Measurements from ENCODE around the gene SIL1.
"Not testable (repeated sequence)": the region's sequence is repeated elsewhere in the genome, so short reads cannot be mapped to it uniquely, and the experiment has no call there.

The SIL1 gene

GRCh38 chr5:138927544-138927943 is 270.6 kb downstream of the SIL1 start:
- Histone ChIP-seq H3K4me2 (peak overlapping the region; percentile 42), H4K20me1 (peaks cover 35% of the 10 kb centered on the region), H3K27ac (no peak overlapping the region), H3K4me3 (no peak overlapping the region), H3K27me3 (no peaks in the 10 kb centered on the region), H3K9me3 (no peaks in the 10 kb centered on the region), H3K4me1 (peaks cover 10% of the 10 kb centered on the region), H3K36me3 (peaks cover 93% of the 10 kb centered on the region), H3K9ac (0 out of 2 replicates have a peak overlapping the region, but pooled peaks have one; percentile 35)
- TF ChIP-seq Cebpa-rat (IDR thresholded peaks at IDR 0.05): no peak

- no peak overlapping the region for H3K27ac ChIP-seq
- peaks cover 10% of the 10 kb centered on the region for H3K4me1 ChIP-seq
- H4K20me1 ChIP-seq: peaks cover 35% of the 10 kb centered on the region
- H3K36me3 ChIP-seq: peaks cover 86% of the 10 kb centered on the region
- no peaks in the 10 kb centered on the region for H3K9me3 ChIP-seq
- H3K27me3 ChIP-seq: no peaks in the 10 kb centered on the region
- no peak for TF ChIP-seq Cebpa-rat (IDR thresholded peaks at IDR 0.05)
- H3K4me3 ChIP-seq: no peak overlapping the region
- no peak overlapping the region for H3K4me2 ChIP-seq
- H3K9ac ChIP-seq: no peak overlapping the region
Measured at GRCh38 chr5:138926688-138927448, 271.3 kb downstream of the SIL1 start.

- Histone ChIP-seq H3K4me2 (no peak overlapping the region), H3K4me1 (peaks cover 10% of the 10 kb centered on the region), H3K4me3 (no peak overlapping the region), H3K9ac (no peak overlapping the region), H4K20me1 (peaks cover 35% of the 10 kb centered on the region), H3K27me3 (no peaks in the 10 kb centered on the region), H3K27ac (no peak overlapping the region), H3K9me3 (no peaks in the 10 kb centered on the region), H3K36me3 (peaks cover 80% of the 10 kb centered on the region)
- no peak for TF ChIP-seq Cebpa-rat (IDR thresholded peaks at IDR 0.05)
Measured at GRCh38 chr5:138926257-138926656, 271.9 kb downstream of the SIL1 start.

- Histone ChIP-seq H3K36me3 (peaks cover 77% of the 10 kb centered on the region), H3K27ac (no peak overlapping the region), H3K4me2 (no peak overlapping the region), H3K9ac (no peak overlapping the region), H4K20me1 (peaks cover 35% of the 10 kb centered on the region), H3K4me1 (peaks cover 10% of the 10 kb centered on the region), H3K9me3 (no peaks in the 10 kb centered on the region), H3K4me3 (no peak overlapping the region), H3K27me3 (no peaks in the 10 kb centered on the region)
- no peak for TF ChIP-seq Cebpa-rat (IDR thresholded peaks at IDR 0.05)
Measured at GRCh38 chr5:138925090-138925635, 273.0 kb downstream of the SIL1 start.

GRCh38 chr5:138922494-138922893 is 275.7 kb downstream of the SIL1 start:
- peaks cover 68% of the 10 kb centered on the region for H3K36me3 ChIP-seq
- TF ChIP-seq Cebpa-rat (IDR thresholded peaks at IDR 0.05): no peak
- H3K27ac ChIP-seq: no peak overlapping the region

GRCh38 chr5:138921362-138921761 is 276.8 kb downstream of the SIL1 start:
- Histone ChIP-seq H4K20me1 (peaks cover 20% of the 10 kb centered on the region; the same call in 1 of the 2 replicates), H3K36me3 (peaks cover 57% of the 10 kb centered on the region)
- not testable (repeated sequence) for H3K4me2 ChIP-seq, H3K27ac ChIP-seq, H3K4me1 ChIP-seq, H3K4me3 ChIP-seq, H3K9ac ChIP-seq, H3K27me3 ChIP-seq, H3K9me3 ChIP-seq

More at GRCh38 chr5:138922494-138922893, 275.7 kb downstream of the SIL1 start:
- H3K27me3 ChIP-seq: no peaks in the 10 kb centered on the region
- H3K4me3 ChIP-seq: no peak overlapping the region
- no peak overlapping the region for H3K4me2 ChIP-seq
- no peak overlapping the region for H3K9ac ChIP-seq
- H3K9me3 ChIP-seq: no peaks in the 10 kb centered on the region
- peaks cover 29% of the 10 kb centered on the region; the same call in 1 of the 2 replicates for H4K20me1 ChIP-seq
- peaks cover 10% of the 10 kb centered on the region for H3K4me1 ChIP-seq

- Histone ChIP-seq H3K27ac (no peak overlapping the region), H4K20me1 (peaks cover 19% of the 10 kb centered on the region; the same call in 1 of the 2 replicates), H3K4me3 (no peak overlapping the region), H3K27me3 (no peaks in the 10 kb centered on the region), H3K4me2 (no peak overlapping the region), H3K9me3 (no peaks in the 10 kb centered on the region), H3K36me3 (peaks cover 51% of the 10 kb centered on the region), H3K9ac (no peak overlapping the region), H3K4me1 (peaks cover 10% of the 10 kb centered on the region)
- no peak for TF ChIP-seq Cebpa-rat (IDR thresholded peaks at IDR 0.05)
Measured at GRCh38 chr5:138920181-138920580, 278.0 kb downstream of the SIL1 start.

- H3K27ac ChIP-seq: no peak overlapping the region
- H3K36me3 ChIP-seq: peaks cover 50% of the 10 kb centered on the region
- H3K9me3 ChIP-seq: no peaks in the 10 kb centered on the region
- no peak for TF ChIP-seq Cebpa-rat (IDR thresholded peaks at IDR 0.05)
- peaks cover 10% of the 10 kb centered on the region for H3K4me1 ChIP-seq
- no peak overlapping the region for H3K9ac ChIP-seq
- H3K4me2 ChIP-seq: no peak overlapping the region
- H3K4me3 ChIP-seq: no peak overlapping the region
- H4K20me1 ChIP-seq: peaks cover 15% of the 10 kb centered on the region; the same call in 1 of the 2 replicates
- H3K27me3 ChIP-seq: no peaks in the 10 kb centered on the region
Measured at GRCh38 chr5:138918686-138919085, 279.5 kb downstream of the SIL1 start.

GRCh38 chr5:138914338-138914737 is 283.8 kb downstream of the SIL1 start:
- Histone ChIP-seq H3K9me3 (peaks cover 12% of the 10 kb centered on the region), H3K9ac (no peak overlapping the region), H3K36me3 (peaks cover 59% of the 10 kb centered on the region), H3K4me2 (no peak overlapping the region), H4K20me1 (0 out of 2 replicates have a peak, but pooled peaks cover 10% of the 10 kb centered on the region), H3K4me1 (peaks cover 21% of the 10 kb centered on the region), H3K4me3 (no peak overlapping the region), H3K27me3 (no peaks in the 10 kb centered on the region), H3K27ac (no peak overlapping the region)
- no peak for TF ChIP-seq Cebpa-rat (IDR thresholded peaks at IDR 0.05)

- H3K36me3 ChIP-seq: peaks cover 64% of the 10 kb centered on the region
- H3K9ac ChIP-seq: no peak overlapping the region
- H3K27ac ChIP-seq: no peak overlapping the region
- H3K27me3 ChIP-seq: no peaks in the 10 kb centered on the region
- 0 out of 2 replicates have a peak, but pooled peaks cover 9% of the 10 kb centered on the region for H4K20me1 ChIP-seq
- H3K4me1 ChIP-seq: peaks cover 16% of the 10 kb centered on the region
- no peak for TF ChIP-seq Cebpa-rat (IDR thresholded peaks at IDR 0.05)
- H3K4me2 ChIP-seq: no peak overlapping the region
- H3K4me3 ChIP-seq: no peak overlapping the region
- peaks cover 18% of the 10 kb centered on the region for H3K9me3 ChIP-seq
Measured at GRCh38 chr5:138913773-138914172, 284.4 kb downstream of the SIL1 start.
